GM19351 (cell line): ENCODE measurements around the gene WNT16.
"Not testable (repeated sequence)": the region's sequence is repeated elsewhere in the genome, so short reads cannot be mapped to it uniquely, and the experiment has no call there.

Experiments used
- ATAC-seq: cut with Tn5 transposase; IDR thresholded peaks from one replicate; pipeline ENCODE4 v1.9.1; 2021; ENCODE audit warnings: mild to moderate bottlenecking, moderate library complexity; ENCODE audit not compliant: unreplicated experiment

WNT16 gene, protein sequence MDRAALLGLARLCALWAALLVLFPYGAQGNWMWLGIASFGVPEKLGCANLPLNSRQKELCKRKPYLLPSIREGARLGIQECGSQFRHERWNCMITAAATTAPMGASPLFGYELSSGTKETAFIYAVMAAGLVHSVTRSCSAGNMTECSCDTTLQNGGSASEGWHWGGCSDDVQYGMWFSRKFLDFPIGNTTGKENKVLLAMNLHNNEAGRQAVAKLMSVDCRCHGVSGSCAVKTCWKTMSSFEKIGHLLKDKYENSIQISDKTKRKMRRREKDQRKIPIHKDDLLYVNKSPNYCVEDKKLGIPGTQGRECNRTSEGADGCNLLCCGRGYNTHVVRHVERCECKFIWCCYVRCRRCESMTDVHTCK

DNA sequence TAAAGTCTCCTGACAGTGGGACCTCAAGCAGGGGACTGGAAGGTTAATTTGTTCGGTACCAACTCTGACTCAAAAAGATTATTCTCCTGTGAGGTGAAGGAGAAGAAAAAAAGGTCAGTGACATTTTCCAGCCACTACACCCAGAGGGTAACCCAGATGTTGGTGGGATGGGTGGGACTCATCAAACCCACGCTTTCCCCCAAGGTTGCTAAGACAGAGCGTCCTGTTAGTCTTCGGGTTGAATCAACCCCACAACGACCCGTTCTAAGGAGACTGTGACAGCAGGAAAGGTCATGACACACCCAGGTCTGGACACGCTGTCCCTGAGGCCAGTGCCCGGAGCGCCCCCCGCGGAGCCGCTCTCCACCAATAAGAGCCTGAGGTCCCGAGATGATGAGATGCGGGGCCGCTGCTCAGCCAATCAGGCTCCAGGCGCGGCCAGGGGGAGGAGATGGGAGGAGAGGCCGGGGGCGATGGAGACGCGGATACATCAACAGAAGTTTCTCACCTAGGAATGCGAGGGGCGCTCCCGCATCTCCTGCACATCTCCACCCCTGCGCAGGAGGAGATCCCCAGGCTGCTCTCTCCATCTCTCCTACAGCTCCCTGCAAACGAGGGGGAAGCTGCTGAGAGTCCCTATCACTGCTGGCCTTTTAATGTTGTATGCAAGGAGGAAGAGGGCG is at the start of gene WNT16:
WNT16 (plus strand) TSS at position 493 of the 683 bp plus-strand sequence. CDS start 293 bp downstream, outside the sequence.
- ATAC-seq: peak; percentile 29

- no peak for ATAC-seq
Measured at GRCh38 chr7:121279060-121279620, 49.7 kb upstream of the WNT16 start.

DNA sequence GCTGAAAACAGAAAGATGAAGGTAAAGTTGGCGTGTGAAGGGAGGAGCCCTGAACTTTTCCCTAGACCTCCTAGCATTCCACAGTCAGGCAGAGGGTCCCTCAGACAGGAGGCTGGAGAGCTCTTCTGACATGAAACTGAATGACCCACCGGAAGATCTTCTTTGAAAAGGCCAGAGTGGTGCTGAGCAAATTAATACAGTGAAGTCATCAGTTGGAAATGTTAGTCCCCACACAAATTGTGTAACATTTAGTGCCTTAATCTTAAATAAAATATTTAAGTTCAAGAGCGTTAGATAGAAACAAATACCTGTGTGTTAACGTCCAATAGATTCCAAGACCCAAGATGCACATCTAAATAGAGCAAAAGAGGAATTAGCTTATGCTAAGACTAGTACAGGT is 49.0 kb upstream of the WNT16 start:
- ATAC-seq: no peak

- ATAC-seq: no peak
Measured at GRCh38 chr7:121280656-121281055, 48.1 kb upstream of the WNT16 start.

DNA sequence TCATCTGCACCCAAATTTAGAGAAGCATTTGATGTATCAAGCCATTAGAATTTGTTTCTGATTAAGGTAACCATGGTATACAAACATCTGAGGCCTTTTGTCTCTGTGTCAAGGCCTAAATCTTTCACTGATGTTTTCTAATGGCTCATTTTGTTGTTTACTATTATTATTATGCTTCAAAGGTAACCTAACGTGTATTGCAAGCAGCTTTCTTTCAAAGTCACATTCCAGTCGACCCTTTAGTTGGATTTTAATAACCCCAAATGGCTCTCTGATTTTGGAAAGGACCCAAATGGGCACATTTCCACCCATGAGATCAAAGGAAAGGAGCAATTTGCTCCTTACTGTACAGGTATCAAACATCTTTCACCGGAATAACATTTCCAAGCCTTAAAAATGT is 46.7 kb upstream of the WNT16 start:
- no peak for ATAC-seq

DNA sequence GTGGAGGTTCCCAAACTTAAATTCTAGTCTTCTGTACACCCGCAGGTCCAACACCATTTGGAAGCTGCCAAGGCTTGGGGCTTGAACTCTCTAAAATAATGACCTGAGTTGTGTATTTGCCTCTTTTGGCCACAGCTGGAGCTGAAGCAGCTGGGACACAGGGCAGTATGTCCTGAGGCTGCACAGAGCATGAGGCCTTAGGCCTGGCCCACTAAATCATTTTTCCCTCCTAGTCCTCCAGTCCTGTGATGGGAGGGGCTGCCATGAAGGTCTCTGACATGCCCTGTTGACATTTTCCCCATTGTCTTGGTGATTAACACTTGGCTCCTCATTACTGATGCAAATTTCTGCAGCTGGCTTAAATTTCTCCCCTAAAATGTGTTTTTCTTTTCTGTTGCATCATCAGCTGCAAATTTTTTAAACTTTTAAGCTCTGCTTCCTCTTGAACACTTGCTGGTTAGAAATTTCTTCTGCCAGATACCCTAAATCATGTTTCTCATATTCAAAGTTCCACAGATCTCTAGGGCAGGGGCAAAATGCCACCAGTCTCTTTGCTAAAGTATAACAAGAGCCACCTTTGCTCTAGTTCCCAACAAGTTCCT is 43.6 kb upstream of the WNT16 start:
- no peak for ATAC-seq

DNA sequence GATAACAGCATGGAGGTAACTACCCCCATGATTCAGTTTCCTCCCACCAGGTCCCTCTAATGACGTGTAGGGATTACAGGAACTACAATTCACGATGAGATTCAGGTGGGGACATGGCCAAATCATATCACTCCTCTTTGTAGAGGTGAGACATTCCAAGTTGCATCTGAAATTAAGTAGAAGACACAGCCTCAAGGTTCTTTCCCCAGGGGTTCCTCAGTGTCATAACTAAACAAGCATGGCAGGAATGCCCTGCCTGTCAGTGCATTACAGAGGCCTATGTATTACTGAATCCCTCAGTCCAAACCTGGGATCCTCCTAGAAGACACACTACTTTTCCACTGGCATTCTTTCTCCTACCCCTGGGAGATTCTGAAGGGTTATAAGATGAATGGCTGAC is 42.6 kb upstream of the WNT16 start:
- no peak for ATAC-seq

GRCh38 chr7:121286742-121287734 is 41.8 kb upstream of the WNT16 start:
- no peak for ATAC-seq

- no peak for ATAC-seq
Measured at GRCh38 chr7:121288894-121289293, 39.9 kb upstream of the WNT16 start.

DNA sequence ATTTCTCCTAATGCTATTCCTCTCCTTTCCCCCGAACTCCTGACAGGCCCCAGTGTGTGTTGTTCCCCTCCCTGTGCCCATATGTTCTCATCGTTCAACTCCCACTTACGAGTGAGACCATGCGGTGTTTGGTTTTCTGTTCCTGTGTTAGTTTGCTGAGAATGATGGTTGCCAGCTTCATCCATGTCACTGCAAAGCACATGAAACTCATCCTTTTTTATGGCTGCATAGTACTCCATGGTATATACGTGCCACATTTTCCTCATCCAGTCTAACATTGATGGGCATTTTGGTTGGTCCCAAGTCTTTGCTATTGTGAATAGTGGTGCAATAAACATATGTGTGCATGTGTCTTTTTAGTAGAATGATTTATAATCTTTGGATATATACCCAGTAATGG is 38.9 kb upstream of the WNT16 start:
- not testable (repeated sequence) for ATAC-seq

DNA sequence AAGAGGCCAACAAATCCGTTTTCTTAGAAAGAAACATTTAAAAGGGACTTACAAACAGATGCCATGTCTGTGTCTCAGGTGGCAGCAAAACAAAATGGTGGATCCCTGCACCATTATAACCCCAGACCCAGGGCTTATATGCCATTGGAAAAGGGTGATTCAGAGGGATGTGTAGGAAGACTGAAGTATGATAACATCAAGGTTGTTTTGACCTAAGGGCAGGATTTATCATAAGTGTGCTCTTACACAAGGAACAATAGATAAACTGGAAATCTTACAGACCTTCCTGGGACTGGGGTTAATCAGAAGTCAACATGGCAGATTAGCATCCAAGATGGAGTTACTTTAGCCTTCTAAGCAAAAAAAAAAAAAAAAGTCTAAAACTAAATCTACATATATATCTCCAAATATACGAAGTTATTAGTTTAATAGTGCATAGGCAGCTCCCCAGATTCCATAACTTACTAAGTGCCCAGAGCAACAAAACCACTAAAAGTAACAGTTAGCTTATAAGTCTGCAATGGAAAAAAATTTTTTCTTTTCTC is 34.3 kb upstream of the WNT16 start:
- ATAC-seq: no peak

- ATAC-seq: no peak
Measured at GRCh38 chr7:121297843-121298242, 31.0 kb upstream of the WNT16 start.

DNA sequence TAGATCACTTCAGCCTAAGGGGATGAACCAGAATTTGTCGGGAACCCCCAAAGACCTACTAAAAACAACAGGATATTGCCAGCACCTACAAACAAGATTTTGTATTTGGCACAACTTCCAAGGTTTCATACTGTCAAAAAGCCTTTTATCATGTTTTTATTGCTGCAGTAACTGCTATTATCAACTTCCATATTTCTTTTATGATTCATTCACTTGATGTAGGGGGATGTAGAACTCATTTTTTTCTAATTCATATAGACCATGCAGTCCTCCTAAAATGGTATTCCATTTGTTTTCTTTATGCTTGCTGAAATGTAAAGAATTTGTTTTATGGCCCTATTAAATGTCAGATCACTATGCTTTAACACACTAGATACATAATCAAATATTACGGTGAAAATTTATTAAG is 30.0 kb upstream of the WNT16 start:
- ATAC-seq: no peak

GRCh38 chr7:121300685-121301420 is 27.9 kb upstream of the WNT16 start:
- ATAC-seq: no peak

DNA sequence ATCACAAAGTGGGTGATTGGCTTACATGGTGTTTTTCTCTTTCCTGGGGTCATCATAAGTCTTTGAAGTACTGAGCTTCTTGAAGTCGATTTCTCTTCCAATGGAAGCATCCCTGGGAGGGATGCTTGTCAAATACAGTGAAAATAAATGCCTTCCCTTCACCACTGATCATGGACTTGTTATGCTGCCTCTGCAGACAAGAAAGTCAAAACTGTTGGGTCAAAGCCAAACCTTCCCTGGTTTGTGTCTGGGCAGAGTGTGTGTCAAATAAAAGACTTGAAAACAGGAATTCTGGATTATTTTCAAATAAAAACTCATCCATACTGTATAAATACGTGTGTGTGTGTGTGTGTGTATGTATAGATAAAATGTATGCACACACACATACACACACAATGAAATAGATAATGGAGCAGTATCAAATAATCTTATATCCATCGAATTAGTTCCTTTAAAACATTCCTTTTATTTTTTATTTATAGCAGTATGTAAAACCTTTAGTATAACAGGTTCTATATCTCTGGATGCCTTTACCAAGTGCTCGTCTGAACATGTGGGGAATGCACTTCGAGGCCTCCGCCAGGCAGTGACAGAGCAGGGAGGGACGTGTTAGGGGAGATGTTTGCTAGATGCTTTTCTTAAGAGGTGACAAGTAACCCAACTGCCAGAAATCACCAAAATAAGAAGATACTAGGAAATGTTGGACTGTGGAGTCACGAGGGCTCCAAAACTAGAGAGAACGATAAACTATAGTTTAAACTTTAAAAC is 27.2 kb upstream of the WNT16 start:
- no peak for ATAC-seq

DNA sequence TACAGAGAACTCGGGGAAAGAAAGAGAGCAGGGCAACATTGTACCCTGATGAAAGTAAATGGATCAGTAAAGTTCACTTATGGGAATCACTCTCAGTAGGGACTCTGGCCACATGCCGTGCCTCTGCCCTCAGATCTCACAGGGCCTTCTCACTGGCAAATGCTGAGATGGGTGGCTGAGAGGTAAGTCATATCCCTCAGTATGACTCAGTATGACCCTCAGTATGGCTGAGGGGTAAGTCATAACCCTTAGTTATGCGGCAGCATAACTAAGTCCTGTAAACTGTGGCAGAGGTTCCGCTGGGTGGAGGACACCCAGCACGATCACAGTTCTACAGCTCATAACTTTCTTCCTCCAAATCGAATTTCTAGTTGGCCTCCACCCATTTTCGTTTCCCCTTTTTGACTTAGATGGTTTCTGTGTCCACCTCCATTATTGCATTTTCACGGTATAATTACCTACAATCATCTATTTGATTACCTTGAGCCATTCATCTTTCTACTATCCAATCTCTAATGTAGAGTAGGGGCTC is 26.5 kb upstream of the WNT16 start:
- ATAC-seq: peak; percentile 95

GRCh38 chr7:121303422-121304101 is 25.2 kb upstream of the WNT16 start:
- no peak for ATAC-seq

DNA sequence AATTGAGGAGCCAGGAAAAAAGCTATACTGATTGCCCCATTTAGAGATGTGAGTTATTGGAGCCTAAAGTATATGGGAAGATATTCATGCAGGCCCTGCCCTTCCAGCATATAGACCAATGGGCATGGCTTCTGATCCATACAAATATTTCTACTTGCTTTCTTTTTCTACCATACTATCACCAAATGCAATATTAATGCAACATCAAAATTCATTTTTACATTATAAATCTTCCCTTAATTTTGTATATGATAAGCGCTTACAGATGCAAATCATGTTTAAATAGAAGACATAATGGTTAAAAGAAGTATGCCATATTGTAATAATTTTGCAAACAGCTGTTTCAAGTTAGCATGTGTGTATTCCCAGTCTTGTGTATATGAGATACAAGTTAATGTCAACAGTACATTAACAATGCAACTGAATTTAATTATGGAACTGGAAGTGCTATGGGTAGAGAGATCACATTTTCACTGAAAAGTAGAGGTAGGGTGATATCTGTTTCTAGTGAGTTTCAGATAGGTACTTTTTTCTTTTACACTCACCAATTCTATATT is 24.6 kb upstream of the WNT16 start:
- ATAC-seq: no peak
